Bronchial epithelial cell (primary cell): Measurements from ENCODE around the gene HMGXB4. TPM values are rescaled to one million over a fixed set of nuclear protein-coding genes. Genes with fewer than 3 reads are reported as not detected.
"Not testable (repeated sequence)": the region's sequence is repeated elsewhere in the genome, so short reads cannot be mapped to it uniquely, and the experiment has no call there.

Experiments
- DNase-seq: peaks from one replicate; pipeline ENCODE4 v3.0.0-alpha.2; 2010; ENCODE audit warnings: low read depth
- FAIRE-seq: peaks from 2 replicates; lab custom pipeline; 2011; peaks lifted over from hg19 to GRCh38; lab: Jason Lieb, UNC
- H3K27me3 ChIP-seq: 2 replicates; pipeline ENCODE4 v1.5.1; 2011; ENCODE audit warnings: low read length; ENCODE audit not compliant: control insufficient read depth, insufficient read depth
- H3K36me3 ChIP-seq: 2 replicates; pipeline ENCODE4 v1.5.1; 2011; ENCODE audit warnings: low read length; ENCODE audit not compliant: control insufficient read depth, insufficient read depth
- H3K4me3 ChIP-seq: 2 replicates; pipeline ENCODE4 v1.5.1; 2011; ENCODE audit warnings: mild to moderate bottlenecking, low read depth, low read length, control low read depth
- CTCF ChIP-seq: IDR thresholded peaks from 2 replicates; pipeline ENCODE4 v1.5.1; 2011; ENCODE audit warnings: mild to moderate bottlenecking, moderate library complexity, low read length, control low read depth, inconsistent platforms; ENCODE audit not compliant: insufficient read depth, severe bottlenecking
- total RNA-seq: library from RNA; depleted of rRNA; stranded (reverse); fragments of >200 nt; gene quantifications from 2 replicates; pipeline ENCODE4 v1.2.1, GENCODE V29; 2014

HMGXB4 gene
- total RNA-seq, 1 donor from 2014 or later: 11.6 TPM

GRCh38 chr22:35226958-35227647, 30.2 kb upstream of the HMGXB4 start:
- no peak overlapping the region for H3K4me3 ChIP-seq
- no peaks in the 10 kb centered on the region for H3K27me3 ChIP-seq
- TF ChIP-seq CTCF: no peak
- H3K36me3 ChIP-seq: no peaks in the 10 kb centered on the region
- FAIRE-seq: no peak
- DNase-seq: no peak

GRCh38 chr22:35229865-35230264, 27.4 kb upstream of the HMGXB4 start:
- TF ChIP-seq CTCF: no peak
- DNase-seq (no peak), FAIRE-seq (peak; percentile 18)
- H3K27me3 ChIP-seq: no peaks in the 10 kb centered on the region
- no peaks in the 10 kb centered on the region for H3K36me3 ChIP-seq
- H3K4me3 ChIP-seq: no peak overlapping the region

- Histone ChIP-seq H3K4me3 (no peak overlapping the region), H3K27me3 (no peaks in the 10 kb centered on the region), H3K36me3 (no peaks in the 10 kb centered on the region)
- DNase-seq: no peak
- FAIRE-seq: no peak
- TF ChIP-seq CTCF: no peak
Measured at GRCh38 chr22:35230417-35230816, 26.9 kb upstream of the HMGXB4 start.

DNA sequence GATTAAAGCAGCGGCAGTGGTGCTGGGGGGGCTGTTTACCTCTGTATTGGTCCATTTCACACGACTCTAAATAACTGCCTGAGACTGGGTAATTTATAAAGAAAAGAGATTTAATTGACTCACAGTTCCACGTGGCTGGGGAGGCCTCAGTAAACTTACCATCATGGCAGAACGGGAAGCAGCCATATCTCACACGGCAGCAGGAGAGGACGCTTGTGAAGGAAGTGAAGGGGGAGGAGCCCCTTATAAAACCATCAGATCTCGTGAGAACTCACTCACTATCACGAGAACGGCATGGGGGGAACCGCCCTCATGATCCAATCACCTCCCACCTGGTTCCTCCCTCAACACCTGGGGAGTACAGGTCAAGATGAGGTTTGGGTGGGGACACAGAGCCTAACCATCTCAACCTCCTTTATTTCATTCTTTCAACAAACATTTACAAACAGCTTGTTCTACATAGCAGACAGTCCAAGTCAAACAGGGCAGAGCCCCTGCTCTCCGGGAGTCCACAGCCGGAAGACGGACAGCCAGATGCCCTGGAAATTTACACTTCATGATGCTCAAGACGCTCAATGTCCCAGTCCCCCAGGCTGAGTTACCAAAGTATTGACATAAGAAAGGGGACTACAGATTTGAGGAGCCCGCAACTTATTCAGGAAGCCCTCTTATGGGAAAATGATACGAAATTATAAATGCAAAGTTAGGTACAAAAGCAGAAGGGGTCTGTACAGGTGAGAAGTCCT, 26.3 kb upstream of the HMGXB4 start:
- no peak for DNase-seq
- no peak for TF ChIP-seq CTCF
- Histone ChIP-seq H3K27me3 (no peaks in the 10 kb centered on the region), H3K36me3 (no peaks in the 10 kb centered on the region), H3K4me3 (no peak overlapping the region)
- no peak for FAIRE-seq

DNA sequence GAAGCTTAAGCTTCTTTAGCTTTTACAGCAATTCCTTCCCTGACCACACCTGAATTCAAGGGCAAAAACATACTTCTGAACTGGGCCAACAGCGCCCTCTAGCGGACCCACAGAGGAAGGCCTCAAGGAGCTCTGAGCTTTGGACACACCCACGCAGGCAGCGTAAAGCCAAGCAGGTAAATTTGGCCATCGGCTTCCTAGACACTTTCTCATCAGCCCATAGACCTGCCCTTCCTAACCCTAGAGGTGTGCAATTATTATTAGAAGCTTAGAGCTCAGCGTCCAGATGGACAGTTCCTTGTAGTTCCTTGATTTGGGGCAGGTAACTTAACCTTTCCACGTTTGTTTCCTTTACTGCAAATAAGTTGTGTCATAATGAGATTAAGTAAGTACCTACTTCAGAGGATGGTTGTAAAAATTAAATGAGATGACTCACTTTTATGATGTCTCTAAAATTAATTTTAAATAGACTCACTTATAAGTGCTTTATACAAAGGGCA, 25.7 kb upstream of the HMGXB4 start:
- DNase-seq: peak; percentile 69
- peak; percentile 98 for TF ChIP-seq CTCF
- Histone ChIP-seq H3K4me3 (no peak overlapping the region), H3K27me3 (no peaks in the 10 kb centered on the region), H3K36me3 (no peaks in the 10 kb centered on the region)
- no peak for FAIRE-seq

- H3K36me3 ChIP-seq, FAIRE-seq, DNase-seq, H3K4me3 ChIP-seq, H3K27me3 ChIP-seq: not testable (repeated sequence)
Measured at GRCh38 chr22:35238749-35239148, 18.5 kb upstream of the HMGXB4 start.

DNA sequence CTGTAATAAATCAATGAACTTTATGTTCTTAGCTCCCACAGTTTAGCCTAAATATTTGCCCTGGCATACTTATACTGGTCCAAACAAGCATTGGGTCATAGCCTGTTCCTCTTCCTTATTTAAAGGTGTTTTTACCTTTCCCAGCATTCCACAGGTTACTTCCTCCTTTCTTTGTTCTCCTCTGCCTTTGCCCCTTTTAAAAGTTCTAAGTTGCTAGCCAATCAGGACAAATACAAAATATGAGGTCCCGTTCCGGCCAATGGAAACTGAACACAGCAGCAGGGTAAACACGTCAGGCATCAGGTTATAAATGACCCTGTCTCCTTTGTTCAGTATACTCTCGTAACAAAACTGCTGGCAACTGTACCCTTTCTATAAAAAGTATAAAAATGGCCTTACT, 12.8 kb upstream of the HMGXB4 start:
- DNase-seq, H3K27me3 ChIP-seq, H3K4me3 ChIP-seq, FAIRE-seq, H3K36me3 ChIP-seq: not testable (repeated sequence)
